Kidney (tissue), 14 donors: ENCODE results near the gene ETFRF1. TPM values are rescaled to one million over a fixed set of nuclear protein-coding genes. Genes with fewer than 3 reads are reported as not detected.

ENCODE experiments used
- DNase-seq, 5 donors: peaks; one replicate each; pipeline ENCODE4 v3.0.0-alpha.2; 2013 to 2020
- FAIRE-seq: peaks from 2 replicates; lab custom pipeline; 2012; peaks lifted over from hg19 to GRCh38; lab: Jason Lieb, UNC
- H3K27ac ChIP-seq, 2 donors: one replicate each; pipeline ENCODE4 v1.7.0; 2013; ENCODE audit warnings: low read depth in 2 of 2, low read length in 2 of 2, inconsistent platforms in 1 of 2
- H3K27me3 ChIP-seq: one replicate; pipeline ENCODE4 v1.7.1; 2013; ENCODE audit warnings: low read length, inconsistent platforms; ENCODE audit not compliant: control insufficient read depth, insufficient read depth
- H3K36me3 ChIP-seq, 3 donors: one replicate each; pipeline versions ENCODE4 v1.7.0 to v1.7.1; 2013; ENCODE audit warnings: low read length in 3 of 3, control low read depth in 1 of 3, inconsistent platforms in 1 of 3; ENCODE audit not compliant: insufficient read depth in 3 of 3, control insufficient read depth in 2 of 3
- H3K4me1 ChIP-seq, 3 donors: one replicate each; pipeline versions ENCODE4 v1.7.0 to v1.7.1; 2013; ENCODE audit warnings: low read length in 3 of 3, inconsistent platforms in 1 of 3, low read depth in 1 of 3; ENCODE audit not compliant: control insufficient read depth in 2 of 3, insufficient read depth in 2 of 3
- H3K4me3 ChIP-seq, 3 donors: one replicate each; pipeline versions ENCODE4 v1.7.0 to v1.8.1; 2013; ENCODE audit warnings: low read length in 3 of 3, control low read depth in 1 of 3, inconsistent platforms in 1 of 3
- H3K9ac ChIP-seq, 3 donors: one replicate each; pipeline versions ENCODE4 v1.7.0 to v1.7.1; 2013; ENCODE audit warnings: low read length in 3 of 3, control low read depth in 1 of 3, inconsistent platforms in 1 of 3
- H3K9me3 ChIP-seq, 3 donors: one replicate each; pipeline versions ENCODE4 v1.7.0 to v1.7.1; 2013; ENCODE audit warnings: low read length in 3 of 3, control low read depth in 1 of 3, inconsistent platforms in 1 of 3; ENCODE audit not compliant: control insufficient read depth in 2 of 3, insufficient read depth in 1 of 3
- CTCF ChIP-seq: IDR thresholded peaks from 3 replicates; pipeline ENCODE4 v1.5.1; 2012; ENCODE audit warnings: mild to moderate bottlenecking, moderate library complexity, borderline replicate concordance; ENCODE audit not compliant: insufficient read depth; ENCODE audit errors: extremely low read depth
- intact Hi-C: fragments of 100-400 bp; cut with DNase I; formaldehyde crosslinking; loops from one replicate; pipeline ENCODE4 v1.11.1; 2022
- polyA plus RNA-seq: library from polyadenylated mRNA; stranded (reverse); fragments of 350-450 nt; fragmentation: Illumina TruSeq; extraction: RNeasy Lipid Tissue Mini Kit (QIAGEN cat#74804); gene quantifications from one replicate; pipeline ENCODE4 v1.2.3, GENCODE V29; 2014; ENCODE audit warnings: low read depth, low replicate concordance; ENCODE audit not compliant: insufficient read depth
- total RNA-seq: library from RNA; stranded (reverse); fragmentation: NEBNext Ultra II Directional; extraction: Animal tissue kit (Norgen Biotek cat#: 25700); gene quantifications from one replicate; pipeline ENCODE4 v1.2.1, GENCODE V29; 2021
- donor health status: control.
- donor health status: control.
- donor health status: control.
- donor health status: control.
- donor health status: control.
- donor health status: DM: yes; HTN: yes; CAD: no.
- donor health status: Normal renal cell carcinoma (clear cell type).

Gene ETFRF1
- total and polyA plus RNA-seq, 2 donors from 2014 or later: 30.8 to 61.2 TPM

GRCh38 chr12:25245491-25245890, 50.5 kb downstream of the ETFRF1 start:
- no peak overlapping the region for H3K27ac ChIP-seq
- peaks cover 0 to 7% (median 0%) of the 10 kb centered on the region in 3 donors for H3K4me1 ChIP-seq
- H3K27me3 ChIP-seq: no peaks in the 10 kb centered on the region
- H3K4me3 ChIP-seq: no peak overlapping the region
- H3K9ac ChIP-seq: no peak overlapping the region
- TF ChIP-seq CTCF: no peak
- DNase-seq: no peak
- H3K36me3 ChIP-seq: peaks cover 0 to 6% (median 4%) of the 10 kb centered on the region in 3 donors
- H3K9me3 ChIP-seq: no peaks in the 10 kb centered on the region
- FAIRE-seq: no peak
- intact Hi-C loops: no loop called here

GRCh38 chr12:25248137-25248536, 53.1 kb downstream of the ETFRF1 start:
- FAIRE-seq (no peak), DNase-seq (no peak)
- TF ChIP-seq CTCF: no peak
- no peaks in the 10 kb centered on the region for H3K27me3 ChIP-seq
- peaks cover 0 to 3% (median 3%) of the 10 kb centered on the region in 3 donors for H3K36me3 ChIP-seq
- peaks cover 0 to 7% (median 0%) of the 10 kb centered on the region in 3 donors for H3K4me1 ChIP-seq
- H3K9me3 ChIP-seq: no peaks in the 10 kb centered on the region
- H3K9ac ChIP-seq: no peak overlapping the region
- H3K27ac ChIP-seq: no peak overlapping the region
- H3K4me3 ChIP-seq: no peak overlapping the region
- intact Hi-C loops: no loop called here

GRCh38 chr12:25248732-25249131, 53.7 kb downstream of the ETFRF1 start:
- H3K27ac ChIP-seq: no peak overlapping the region
- peaks cover 0 to 7% (median 0%) of the 10 kb centered on the region in 3 donors for H3K4me1 ChIP-seq
- DNase-seq (no peak), FAIRE-seq (no peak)
- intact Hi-C loops: no loop called here
- H3K36me3 ChIP-seq: peaks cover 0 to 2% (median 0%) of the 10 kb centered on the region in 3 donors
- no peaks in the 10 kb centered on the region for H3K27me3 ChIP-seq
- H3K4me3 ChIP-seq: no peak overlapping the region
- H3K9me3 ChIP-seq: no peaks in the 10 kb centered on the region
- TF ChIP-seq CTCF: no peak
- H3K9ac ChIP-seq: no peak overlapping the region
